H1 (cell line): ENCODE data around the gene LRIT2.

Experiments
- CEBPB ChIP-seq: IDR thresholded peaks from 2 replicates; pipeline ENCODE4 v1.6.1; 2012; ENCODE audit warnings: low read depth, low read length
- CREB1 ChIP-seq: IDR thresholded peaks from 2 replicates; pipeline ENCODE4 v1.6.1; 2012; ENCODE audit warnings: inconsistent platforms
- EP300 ChIP-seq, 2 experiments: IDR thresholded peaks; 1 replicate in 1 of 2; 2 replicates in 1 of 2; pipeline ENCODE4 v1.6.1; 2011 to 2012; ENCODE audit warnings: low read depth in 2 of 2, low read length in 2 of 2, mild to moderate bottlenecking in 2 of 2, borderline replicate concordance in 1 of 2, inconsistent platforms in 1 of 2, moderate library complexity in 1 of 2
- EZH2 ChIP-seq: fragments of 200-600 bp; sonication (generic); IDR thresholded peaks from 2 replicates; pipeline ENCODE4 v1.7.1; 2012; ENCODE audit warnings: low read depth, mild to moderate bottlenecking, moderate library complexity, low read length, inconsistent platforms; ENCODE audit not compliant: severe bottlenecking
- GABPA ChIP-seq: IDR thresholded peaks from 2 replicates; pipeline ENCODE4 v1.6.1; 2011; ENCODE audit warnings: mild to moderate bottlenecking, low read length, moderate library complexity, borderline replicate concordance; ENCODE audit not compliant: insufficient read depth
- POLR2A ChIP-seq, 2 experiments: IDR thresholded peaks; 1 replicate in 1 of 2; 2 replicates in 1 of 2; pipeline ENCODE4 v1.6.1; 2011; ENCODE audit warnings: low read depth in 2 of 2, low read length in 2 of 2, mild to moderate bottlenecking in 2 of 2; ENCODE audit errors: control extremely low read depth in 1 of 2
- POLR2AphosphoS5 ChIP-seq: IDR thresholded peaks from 2 replicates; pipeline ENCODE4 v1.6.1; 2011; ENCODE audit warnings: low read depth, low read length
- TCF12 ChIP-seq: IDR thresholded peaks from 2 replicates; pipeline ENCODE4 v1.6.1; 2011; ENCODE audit warnings: low read depth, mild to moderate bottlenecking, low read length
- TEAD4 ChIP-seq: IDR thresholded peaks from 2 replicates; pipeline ENCODE4 v1.6.1; 2012; ENCODE audit warnings: low read depth, low read length, inconsistent platforms, mixed read lengths
- TF ChIP-seq, protein P1 (sequence below): IDR thresholded peaks from 2 replicates; pipeline ENCODE4 v1.6.1; 2011; ENCODE audit warnings: low read depth, mild to moderate bottlenecking, low read length; ENCODE audit not compliant: insufficient read depth
- TF ChIP-seq, protein P2 (sequence below), 3 experiments: IDR thresholded peaks; 1 replicate in 2 of 3; 2 replicates in 1 of 3; pipeline versions ENCODE4 v1.5.1 to v1.6.1; 2011; ENCODE audit warnings: low read length in 3 of 3, mild to moderate bottlenecking in 3 of 3, inconsistent platforms in 2 of 3, low read depth in 1 of 3, moderate library complexity in 1 of 3; ENCODE audit not compliant: insufficient read depth in 1 of 3; ENCODE audit errors: control extremely low read depth in 1 of 3
- TF ChIP-seq, protein P3 (sequence below): fragments of 300-600 bp; sonication (generic); IDR thresholded peaks from 2 replicates; pipeline ENCODE4 v1.7.1; 2012; ENCODE audit warnings: low read length, moderate library complexity, mild to moderate bottlenecking, inconsistent platforms; ENCODE audit not compliant: insufficient replicate concordance

DNA sequence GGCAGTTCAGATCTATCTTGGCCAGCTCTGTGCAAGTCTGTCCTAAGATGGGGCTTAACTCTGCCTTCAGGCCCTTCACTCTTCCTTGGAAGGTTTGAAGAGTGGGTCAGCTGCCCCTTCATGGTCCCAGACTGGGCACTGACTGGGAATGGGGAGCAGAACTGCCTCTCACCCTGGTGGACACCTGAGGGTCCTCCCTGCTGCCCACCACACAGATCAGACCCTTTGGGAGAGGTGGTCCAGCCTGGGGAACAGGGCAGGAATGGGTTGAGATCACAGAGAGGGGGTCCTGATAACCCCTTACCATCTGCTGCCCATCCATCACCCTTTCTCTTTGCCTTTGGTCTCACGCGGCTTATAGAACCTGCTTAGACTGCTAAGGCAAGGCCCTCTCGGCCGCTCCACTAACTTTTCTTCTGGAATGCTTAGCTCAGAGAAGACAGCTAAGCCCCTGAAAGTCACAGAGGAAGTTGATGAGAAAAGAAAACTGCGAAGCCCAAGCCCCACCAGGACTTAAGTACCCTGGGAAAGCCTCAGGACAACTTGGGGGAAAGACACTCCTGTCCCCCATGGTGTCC lies 31.4 kb downstream of the LRIT2 start:
- TF ChIP-seq CEBPB: no peak
- no peak for TF ChIP-seq POLR2AphosphoS5
- TF ChIP-seq, protein P1, sequence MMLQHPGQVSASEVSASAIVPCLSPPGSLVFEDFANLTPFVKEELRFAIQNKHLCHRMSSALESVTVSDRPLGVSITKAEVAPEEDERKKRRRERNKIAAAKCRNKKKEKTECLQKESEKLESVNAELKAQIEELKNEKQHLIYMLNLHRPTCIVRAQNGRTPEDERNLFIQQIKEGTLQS: no peak
- TF ChIP-seq, protein P2, sequence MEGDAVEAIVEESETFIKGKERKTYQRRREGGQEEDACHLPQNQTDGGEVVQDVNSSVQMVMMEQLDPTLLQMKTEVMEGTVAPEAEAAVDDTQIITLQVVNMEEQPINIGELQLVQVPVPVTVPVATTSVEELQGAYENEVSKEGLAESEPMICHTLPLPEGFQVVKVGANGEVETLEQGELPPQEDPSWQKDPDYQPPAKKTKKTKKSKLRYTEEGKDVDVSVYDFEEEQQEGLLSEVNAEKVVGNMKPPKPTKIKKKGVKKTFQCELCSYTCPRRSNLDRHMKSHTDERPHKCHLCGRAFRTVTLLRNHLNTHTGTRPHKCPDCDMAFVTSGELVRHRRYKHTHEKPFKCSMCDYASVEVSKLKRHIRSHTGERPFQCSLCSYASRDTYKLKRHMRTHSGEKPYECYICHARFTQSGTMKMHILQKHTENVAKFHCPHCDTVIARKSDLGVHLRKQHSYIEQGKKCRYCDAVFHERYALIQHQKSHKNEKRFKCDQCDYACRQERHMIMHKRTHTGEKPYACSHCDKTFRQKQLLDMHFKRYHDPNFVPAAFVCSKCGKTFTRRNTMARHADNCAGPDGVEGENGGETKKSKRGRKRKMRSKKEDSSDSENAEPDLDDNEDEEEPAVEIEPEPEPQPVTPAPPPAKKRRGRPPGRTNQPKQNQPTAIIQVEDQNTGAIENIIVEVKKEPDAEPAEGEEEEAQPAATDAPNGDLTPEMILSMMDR (IDR thresholded peaks at IDR 0.05; ENCODE audit: control extremely low read depth in 1 of 3, insufficient read depth in 1 of 3, low read depth in 1 of 3, low read length in 3 of 3): no peak
- no peak for TF ChIP-seq EZH2
- TF ChIP-seq, protein P3, sequence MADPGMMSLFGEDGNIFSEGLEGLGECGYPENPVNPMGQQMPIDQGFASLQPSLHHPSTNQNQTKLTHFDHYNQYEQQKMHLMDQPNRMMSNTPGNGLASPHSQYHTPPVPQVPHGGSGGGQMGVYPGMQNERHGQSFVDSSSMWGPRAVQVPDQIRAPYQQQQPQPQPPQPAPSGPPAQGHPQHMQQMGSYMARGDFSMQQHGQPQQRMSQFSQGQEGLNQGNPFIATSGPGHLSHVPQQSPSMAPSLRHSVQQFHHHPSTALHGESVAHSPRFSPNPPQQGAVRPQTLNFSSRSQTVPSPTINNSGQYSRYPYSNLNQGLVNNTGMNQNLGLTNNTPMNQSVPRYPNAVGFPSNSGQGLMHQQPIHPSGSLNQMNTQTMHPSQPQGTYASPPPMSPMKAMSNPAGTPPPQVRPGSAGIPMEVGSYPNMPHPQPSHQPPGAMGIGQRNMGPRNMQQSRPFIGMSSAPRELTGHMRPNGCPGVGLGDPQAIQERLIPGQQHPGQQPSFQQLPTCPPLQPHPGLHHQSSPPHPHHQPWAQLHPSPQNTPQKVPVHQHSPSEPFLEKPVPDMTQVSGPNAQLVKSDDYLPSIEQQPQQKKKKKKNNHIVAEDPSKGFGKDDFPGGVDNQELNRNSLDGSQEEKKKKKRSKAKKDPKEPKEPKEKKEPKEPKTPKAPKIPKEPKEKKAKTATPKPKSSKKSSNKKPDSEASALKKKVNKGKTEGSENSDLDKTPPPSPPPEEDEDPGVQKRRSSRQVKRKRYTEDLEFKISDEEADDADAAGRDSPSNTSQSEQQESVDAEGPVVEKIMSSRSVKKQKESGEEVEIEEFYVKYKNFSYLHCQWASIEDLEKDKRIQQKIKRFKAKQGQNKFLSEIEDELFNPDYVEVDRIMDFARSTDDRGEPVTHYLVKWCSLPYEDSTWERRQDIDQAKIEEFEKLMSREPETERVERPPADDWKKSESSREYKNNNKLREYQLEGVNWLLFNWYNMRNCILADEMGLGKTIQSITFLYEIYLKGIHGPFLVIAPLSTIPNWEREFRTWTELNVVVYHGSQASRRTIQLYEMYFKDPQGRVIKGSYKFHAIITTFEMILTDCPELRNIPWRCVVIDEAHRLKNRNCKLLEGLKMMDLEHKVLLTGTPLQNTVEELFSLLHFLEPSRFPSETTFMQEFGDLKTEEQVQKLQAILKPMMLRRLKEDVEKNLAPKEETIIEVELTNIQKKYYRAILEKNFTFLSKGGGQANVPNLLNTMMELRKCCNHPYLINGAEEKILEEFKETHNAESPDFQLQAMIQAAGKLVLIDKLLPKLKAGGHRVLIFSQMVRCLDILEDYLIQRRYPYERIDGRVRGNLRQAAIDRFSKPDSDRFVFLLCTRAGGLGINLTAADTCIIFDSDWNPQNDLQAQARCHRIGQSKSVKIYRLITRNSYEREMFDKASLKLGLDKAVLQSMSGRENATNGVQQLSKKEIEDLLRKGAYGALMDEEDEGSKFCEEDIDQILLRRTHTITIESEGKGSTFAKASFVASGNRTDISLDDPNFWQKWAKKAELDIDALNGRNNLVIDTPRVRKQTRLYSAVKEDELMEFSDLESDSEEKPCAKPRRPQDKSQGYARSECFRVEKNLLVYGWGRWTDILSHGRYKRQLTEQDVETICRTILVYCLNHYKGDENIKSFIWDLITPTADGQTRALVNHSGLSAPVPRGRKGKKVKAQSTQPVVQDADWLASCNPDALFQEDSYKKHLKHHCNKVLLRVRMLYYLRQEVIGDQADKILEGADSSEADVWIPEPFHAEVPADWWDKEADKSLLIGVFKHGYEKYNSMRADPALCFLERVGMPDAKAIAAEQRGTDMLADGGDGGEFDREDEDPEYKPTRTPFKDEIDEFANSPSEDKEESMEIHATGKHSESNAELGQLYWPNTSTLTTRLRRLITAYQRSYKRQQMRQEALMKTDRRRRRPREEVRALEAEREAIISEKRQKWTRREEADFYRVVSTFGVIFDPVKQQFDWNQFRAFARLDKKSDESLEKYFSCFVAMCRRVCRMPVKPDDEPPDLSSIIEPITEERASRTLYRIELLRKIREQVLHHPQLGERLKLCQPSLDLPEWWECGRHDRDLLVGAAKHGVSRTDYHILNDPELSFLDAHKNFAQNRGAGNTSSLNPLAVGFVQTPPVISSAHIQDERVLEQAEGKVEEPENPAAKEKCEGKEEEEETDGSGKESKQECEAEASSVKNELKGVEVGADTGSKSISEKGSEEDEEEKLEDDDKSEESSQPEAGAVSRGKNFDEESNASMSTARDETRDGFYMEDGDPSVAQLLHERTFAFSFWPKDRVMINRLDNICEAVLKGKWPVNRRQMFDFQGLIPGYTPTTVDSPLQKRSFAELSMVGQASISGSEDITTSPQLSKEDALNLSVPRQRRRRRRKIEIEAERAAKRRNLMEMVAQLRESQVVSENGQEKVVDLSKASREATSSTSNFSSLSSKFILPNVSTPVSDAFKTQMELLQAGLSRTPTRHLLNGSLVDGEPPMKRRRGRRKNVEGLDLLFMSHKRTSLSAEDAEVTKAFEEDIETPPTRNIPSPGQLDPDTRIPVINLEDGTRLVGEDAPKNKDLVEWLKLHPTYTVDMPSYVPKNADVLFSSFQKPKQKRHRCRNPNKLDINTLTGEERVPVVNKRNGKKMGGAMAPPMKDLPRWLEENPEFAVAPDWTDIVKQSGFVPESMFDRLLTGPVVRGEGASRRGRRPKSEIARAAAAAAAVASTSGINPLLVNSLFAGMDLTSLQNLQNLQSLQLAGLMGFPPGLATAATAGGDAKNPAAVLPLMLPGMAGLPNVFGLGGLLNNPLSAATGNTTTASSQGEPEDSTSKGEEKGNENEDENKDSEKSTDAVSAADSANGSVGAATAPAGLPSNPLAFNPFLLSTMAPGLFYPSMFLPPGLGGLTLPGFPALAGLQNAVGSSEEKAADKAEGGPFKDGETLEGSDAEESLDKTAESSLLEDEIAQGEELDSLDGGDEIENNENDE: no peak
- TF ChIP-seq TCF12: no peak
- TF ChIP-seq GABPA: no peak
- TF ChIP-seq POLR2A (IDR thresholded peaks at IDR 0.05; ENCODE audit: control extremely low read depth in 1 of 2, low read depth in 2 of 2, low read length in 2 of 2): no peak
- no peak for TF ChIP-seq EP300 (IDR thresholded peaks at IDR 0.05; ENCODE audit: borderline replicate concordance in 1 of 2, low read depth in 2 of 2, low read length in 2 of 2)
- TF ChIP-seq TEAD4: no peak
- no peak for TF ChIP-seq CREB1
